Adrenal gland (tissue), 5 donors: ENCODE data around the gene HMHB1.
"Not testable (repeated sequence)": the region's sequence is repeated elsewhere in the genome, so short reads cannot be mapped to it uniquely, and the experiment has no call there.

Source experiments
- CTCF ChIP-seq, 6 experiments: fragments of 450-650 bp in 4 of 6; fragments of 200-600 bp in 2 of 6; sonication (generic) in 1 of 6; IDR thresholded peaks; 1 replicate in 5 of 6; 2 replicates in 1 of 6; pipeline versions ENCODE4 v1.5.1 to v1.8.0; 2016 to 2021; ENCODE audit warnings: antibody characterized with exemption in 6 of 6, mild to moderate bottlenecking in 2 of 6, moderate library complexity in 1 of 6
- POLR2A ChIP-seq, 2 donors: fragments of 450-650 bp; IDR thresholded peaks; one replicate each; pipeline ENCODE4 v1.6.1; 2017; ENCODE audit warnings: antibody characterized with exemption in 2 of 2, mild to moderate bottlenecking in 2 of 2, moderate library complexity in 1 of 2
- donor health status: DM: no; HTN: no; CAD: no.

- TF ChIP-seq CTCF, POLR2A (IDR thresholded peaks at IDR 0.05): not testable (repeated sequence)
Observed at GRCh38 chr5:143816370-143816769, 4.4 kb downstream of the HMHB1 start.
